ENCODE measurements around the gene PCYOX1L.

DNA sequence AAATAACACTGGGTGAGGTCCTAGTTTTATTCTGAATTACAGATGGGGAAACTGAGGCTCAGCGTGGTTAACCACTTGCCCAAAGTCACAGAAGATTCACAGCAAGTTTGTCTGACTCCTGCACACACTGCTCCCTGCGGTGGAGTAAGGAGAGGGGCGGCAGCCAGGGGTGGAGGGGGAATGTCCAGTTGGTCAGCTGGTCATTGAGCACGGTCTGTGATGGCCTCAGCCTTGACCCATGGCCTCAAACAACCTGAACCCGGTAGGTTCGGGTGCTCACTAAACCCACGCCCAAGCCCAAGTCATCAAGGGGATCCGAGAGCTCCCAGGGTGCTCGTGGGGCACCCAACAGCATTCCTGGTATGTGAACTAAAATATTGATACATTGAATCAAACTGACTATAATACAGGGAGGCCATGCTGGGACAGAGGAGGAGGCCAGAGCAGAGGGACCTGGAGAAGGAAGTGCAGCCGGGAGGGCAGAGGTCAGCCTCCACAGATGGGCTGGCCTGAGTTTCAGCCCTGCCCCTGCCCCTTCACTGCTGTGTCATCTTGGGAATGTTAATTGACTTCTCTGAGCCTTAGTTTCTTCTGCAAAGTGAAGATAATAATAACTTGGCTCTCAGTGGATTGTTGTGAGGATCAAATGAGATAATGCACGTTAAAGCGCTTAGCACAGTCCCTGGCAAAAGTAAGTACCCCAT, 24.8 kb downstream of the PCYOX1L start:
- TF ChIP-seq, protein P1, sequence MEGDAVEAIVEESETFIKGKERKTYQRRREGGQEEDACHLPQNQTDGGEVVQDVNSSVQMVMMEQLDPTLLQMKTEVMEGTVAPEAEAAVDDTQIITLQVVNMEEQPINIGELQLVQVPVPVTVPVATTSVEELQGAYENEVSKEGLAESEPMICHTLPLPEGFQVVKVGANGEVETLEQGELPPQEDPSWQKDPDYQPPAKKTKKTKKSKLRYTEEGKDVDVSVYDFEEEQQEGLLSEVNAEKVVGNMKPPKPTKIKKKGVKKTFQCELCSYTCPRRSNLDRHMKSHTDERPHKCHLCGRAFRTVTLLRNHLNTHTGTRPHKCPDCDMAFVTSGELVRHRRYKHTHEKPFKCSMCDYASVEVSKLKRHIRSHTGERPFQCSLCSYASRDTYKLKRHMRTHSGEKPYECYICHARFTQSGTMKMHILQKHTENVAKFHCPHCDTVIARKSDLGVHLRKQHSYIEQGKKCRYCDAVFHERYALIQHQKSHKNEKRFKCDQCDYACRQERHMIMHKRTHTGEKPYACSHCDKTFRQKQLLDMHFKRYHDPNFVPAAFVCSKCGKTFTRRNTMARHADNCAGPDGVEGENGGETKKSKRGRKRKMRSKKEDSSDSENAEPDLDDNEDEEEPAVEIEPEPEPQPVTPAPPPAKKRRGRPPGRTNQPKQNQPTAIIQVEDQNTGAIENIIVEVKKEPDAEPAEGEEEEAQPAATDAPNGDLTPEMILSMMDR (IDR thresholded peaks at IDR 0.05; ENCODE audit: low read depth, low read length), result no peak
- no peak for TF ChIP-seq EZH2phosphoT487 (IDR thresholded peaks at IDR 0.05; ENCODE audit: low read depth)
